ENCODE measurements around the gene CFAP20DC. TPM values are rescaled to one million over a fixed set of nuclear protein-coding genes. Genes with fewer than 3 reads are reported as not detected.

CFAP20DC gene
- total RNA-seq, 2 donors from 2014 or later = 6.5 to 9.5 TPM

DNA sequence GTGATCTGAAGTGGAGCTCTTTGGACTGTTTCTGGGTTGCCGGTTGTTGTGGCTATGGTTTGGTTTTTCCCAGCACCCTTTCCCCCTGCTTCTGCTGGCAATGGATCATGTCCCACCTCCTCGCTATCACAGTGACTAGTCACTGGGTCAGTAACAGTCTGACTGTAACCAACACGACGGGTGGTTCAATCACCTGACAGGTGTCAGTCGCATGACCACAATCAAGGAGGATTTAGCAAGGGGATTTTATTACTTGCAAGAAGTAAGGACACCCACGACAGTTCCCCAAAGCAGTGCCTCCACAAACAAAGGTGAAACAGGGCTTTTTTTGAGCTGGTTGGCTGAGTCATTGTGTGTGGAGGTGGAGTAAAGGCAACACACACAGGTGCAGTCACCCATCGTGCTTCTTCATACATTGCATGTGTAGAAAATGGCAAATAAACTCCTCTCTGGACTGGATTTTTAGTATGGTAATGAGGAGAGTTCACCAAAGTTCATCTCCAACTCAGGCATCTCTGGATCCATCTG is 324.4 kb downstream of the CFAP20DC start:
- no peak overlapping the region for H3K4me3 ChIP-seq (ENCODE audit: low read length)
- H3K36me3 ChIP-seq (ENCODE audit: control insufficient read depth, insufficient read depth, low read length) = no peaks in the 10 kb centered on the region
- no peaks in the 10 kb centered on the region for H3K27me3 Mint-ChIP-seq (ENCODE audit: insufficient read depth)
- H3K4me3 Mint-ChIP-seq = no peak overlapping the region
- H3K36me3 Mint-ChIP-seq (ENCODE audit: low read depth) = peaks cover 7% of the 10 kb centered on the region
- 91 to 95% methylated on average over 7 of the region's 7 CpGs for WGBS, 2 experiments (ENCODE audit: insufficient coverage in 1 of 2, insufficient read length in 1 of 2)
- no peaks in the 10 kb centered on the region for H3K9me3 Mint-ChIP-seq
- TF ChIP-seq, protein P1, sequence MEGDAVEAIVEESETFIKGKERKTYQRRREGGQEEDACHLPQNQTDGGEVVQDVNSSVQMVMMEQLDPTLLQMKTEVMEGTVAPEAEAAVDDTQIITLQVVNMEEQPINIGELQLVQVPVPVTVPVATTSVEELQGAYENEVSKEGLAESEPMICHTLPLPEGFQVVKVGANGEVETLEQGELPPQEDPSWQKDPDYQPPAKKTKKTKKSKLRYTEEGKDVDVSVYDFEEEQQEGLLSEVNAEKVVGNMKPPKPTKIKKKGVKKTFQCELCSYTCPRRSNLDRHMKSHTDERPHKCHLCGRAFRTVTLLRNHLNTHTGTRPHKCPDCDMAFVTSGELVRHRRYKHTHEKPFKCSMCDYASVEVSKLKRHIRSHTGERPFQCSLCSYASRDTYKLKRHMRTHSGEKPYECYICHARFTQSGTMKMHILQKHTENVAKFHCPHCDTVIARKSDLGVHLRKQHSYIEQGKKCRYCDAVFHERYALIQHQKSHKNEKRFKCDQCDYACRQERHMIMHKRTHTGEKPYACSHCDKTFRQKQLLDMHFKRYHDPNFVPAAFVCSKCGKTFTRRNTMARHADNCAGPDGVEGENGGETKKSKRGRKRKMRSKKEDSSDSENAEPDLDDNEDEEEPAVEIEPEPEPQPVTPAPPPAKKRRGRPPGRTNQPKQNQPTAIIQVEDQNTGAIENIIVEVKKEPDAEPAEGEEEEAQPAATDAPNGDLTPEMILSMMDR (conservative IDR thresholded peaks at IDR 0.05) = no peak
- peaks cover 6% of the 10 kb centered on the region for H3K4me1 Mint-ChIP-seq
- no peak overlapping the region for H3K27ac ChIP-seq (ENCODE audit: low read depth, low read length)
- no peak for DNase-seq
- no peak overlapping the region for H3K27ac Mint-ChIP-seq
- peaks cover 5% of the 10 kb centered on the region for H3K4me1 ChIP-seq (ENCODE audit: control insufficient read depth, insufficient read depth, low read length)
- H3K9ac ChIP-seq (ENCODE audit: extremely low read depth, low read length, poor library complexity, severe bottlenecking) = no peak overlapping the region
- no peaks in the 10 kb centered on the region for H3K9me3 ChIP-seq (ENCODE audit: control insufficient read depth, low read length)
- H3K27me3 ChIP-seq (ENCODE audit: control insufficient read depth, insufficient read depth, low read length, poor library complexity, severe bottlenecking) = no peaks in the 10 kb centered on the region

DNA sequence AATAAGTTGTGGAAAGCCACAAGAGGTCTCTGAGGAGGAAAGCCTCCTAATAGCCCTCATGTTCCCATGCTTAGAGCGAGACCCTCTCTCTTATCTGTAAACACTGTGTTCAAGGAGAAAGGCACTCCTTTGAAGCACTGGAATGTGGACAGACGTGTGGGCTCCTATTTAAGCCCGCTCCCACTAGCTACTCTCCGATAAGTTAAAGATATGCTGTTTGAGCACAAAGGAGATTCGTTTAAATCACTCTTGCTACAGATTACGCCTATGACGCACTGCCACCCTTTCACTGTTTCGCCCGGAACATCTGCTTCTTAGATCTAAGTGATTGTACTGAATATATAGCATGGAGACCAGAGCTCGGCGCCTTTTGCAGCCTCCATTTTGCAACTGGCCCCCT is 325.5 kb downstream of the CFAP20DC start:
- no peaks in the 10 kb centered on the region for H3K27me3 ChIP-seq (ENCODE audit: control insufficient read depth, insufficient read depth, low read length, poor library complexity, severe bottlenecking)
- H3K4me3 ChIP-seq (ENCODE audit: low read length) = no peak overlapping the region
- H3K4me1 ChIP-seq (ENCODE audit: control insufficient read depth, insufficient read depth, low read length) = peaks cover 5% of the 10 kb centered on the region
- no peak overlapping the region for H3K27ac ChIP-seq (ENCODE audit: low read depth, low read length)
- peaks cover 6% of the 10 kb centered on the region for H3K4me1 Mint-ChIP-seq
- 95 to 97% methylated on average over 11 of the region's 11 CpGs for WGBS, 2 experiments (ENCODE audit: insufficient coverage in 1 of 2, insufficient read length in 1 of 2)
- H3K27ac Mint-ChIP-seq = no peak overlapping the region
- no peaks in the 10 kb centered on the region for H3K9me3 Mint-ChIP-seq
- peaks cover 7% of the 10 kb centered on the region for H3K36me3 Mint-ChIP-seq (ENCODE audit: low read depth)
- H3K27me3 Mint-ChIP-seq (ENCODE audit: insufficient read depth) = no peaks in the 10 kb centered on the region
- no peak overlapping the region for H3K4me3 Mint-ChIP-seq
- H3K36me3 ChIP-seq (ENCODE audit: control insufficient read depth, insufficient read depth, low read length) = no peaks in the 10 kb centered on the region
- TF ChIP-seq, protein P1 (conservative IDR thresholded peaks at IDR 0.05) = no peak
- no peak for DNase-seq
- no peaks in the 10 kb centered on the region for H3K9me3 ChIP-seq (ENCODE audit: control insufficient read depth, low read length)
- H3K9ac ChIP-seq (ENCODE audit: extremely low read depth, low read length, poor library complexity, severe bottlenecking) = no peak overlapping the region

DNA sequence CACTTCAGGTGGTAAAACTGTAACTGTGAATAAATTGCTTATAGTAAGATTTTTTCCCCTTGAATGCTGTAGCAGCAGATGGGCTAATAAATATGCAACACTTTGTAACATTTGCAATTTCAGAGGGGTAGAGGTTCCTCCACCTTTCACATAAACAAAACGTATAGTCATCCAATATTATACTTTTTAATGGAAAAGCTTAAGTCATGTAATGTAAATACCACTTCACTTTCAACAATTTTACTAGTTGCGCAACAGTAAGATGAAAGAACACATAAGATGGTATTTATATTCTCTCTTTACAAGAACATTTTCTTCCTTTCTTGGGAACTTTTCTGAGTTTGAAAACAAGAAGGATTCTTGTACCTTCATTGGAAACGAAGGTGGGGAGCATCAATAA is 326.7 kb downstream of the CFAP20DC start:
- no peaks in the 10 kb centered on the region for H3K27me3 ChIP-seq (ENCODE audit: control insufficient read depth, insufficient read depth, low read length, poor library complexity, severe bottlenecking)
- Mint-ChIP-seq H3K27me3 (ENCODE audit: insufficient read depth) (no peaks in the 10 kb centered on the region), H3K36me3 (ENCODE audit: low read depth) (peaks cover under 1% of the 10 kb centered on the region), H3K4me1 (peaks cover 6% of the 10 kb centered on the region), H3K9me3 (no peaks in the 10 kb centered on the region), H3K27ac (no peak overlapping the region), H3K4me3 (no peak overlapping the region)
- TF ChIP-seq, protein P1 (conservative IDR thresholded peaks at IDR 0.05) = no peak
- H3K36me3 ChIP-seq (ENCODE audit: control insufficient read depth, insufficient read depth, low read length) = no peaks in the 10 kb centered on the region
- H3K9me3 ChIP-seq (ENCODE audit: control insufficient read depth, low read length) = no peaks in the 10 kb centered on the region
- no peak for DNase-seq
- H3K4me3 ChIP-seq (ENCODE audit: low read length) = no peak overlapping the region
- peaks cover 5% of the 10 kb centered on the region for H3K4me1 ChIP-seq (ENCODE audit: control insufficient read depth, insufficient read depth, low read length)
- 89 to 100% methylated on average over 1 to 2 of the region's 3 CpGs for WGBS, 2 experiments (ENCODE audit: insufficient coverage in 1 of 2, insufficient read length in 1 of 2)
- no peak overlapping the region for H3K27ac ChIP-seq (ENCODE audit: low read depth, low read length)
- no peak overlapping the region for H3K9ac ChIP-seq (ENCODE audit: extremely low read depth, low read length, poor library complexity, severe bottlenecking)

Data from endodermal cell (in vitro differentiated cells).